ENCODE measurements around the gene ANKRD65.
"Not testable (repeated sequence)": the region's sequence is repeated elsewhere in the genome, so short reads cannot be mapped to it uniquely, and the experiment has no call there.

DNA sequence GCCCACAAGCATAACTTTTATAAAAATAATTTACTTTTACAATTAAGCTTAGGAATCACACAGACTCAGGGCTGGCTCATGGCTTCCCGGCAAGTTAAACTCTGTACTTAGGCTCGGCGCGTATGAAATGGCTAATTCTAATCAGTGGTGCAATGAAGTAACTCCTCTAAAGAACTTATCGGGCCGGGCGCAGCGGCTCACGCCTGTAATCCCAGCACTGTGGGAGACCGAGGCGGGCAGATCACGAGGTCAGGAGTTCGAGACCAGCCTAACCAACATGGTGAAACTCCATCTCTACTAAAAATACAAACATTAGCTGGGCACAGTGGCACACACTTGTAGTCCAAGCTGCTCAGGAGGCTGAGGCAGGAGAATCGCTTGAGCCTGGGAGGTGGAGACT, 51.0 kb downstream of the ANKRD65 start:
- TF ChIP-seq CTCF, POLR2A (IDR thresholded peaks at IDR 0.05): not testable (repeated sequence)
